Keratinocyte (primary cell): ENCODE data around the gene PAGR1.

Source experiments
- CTCF ChIP-seq, 3 experiments: IDR thresholded peaks in 1 of 3; conservative IDR thresholded peaks in 1 of 3; optimal IDR thresholded peaks in 1 of 3; 2 replicates in 2 of 3; 3 replicates in 1 of 3; pipeline versions ENCODE3 to v1.5.1; 2011; ENCODE audit warnings: low read length in 3 of 3, mild to moderate bottlenecking in 3 of 3, moderate library complexity in 2 of 3, control low read depth in 1 of 3, inconsistent platforms in 1 of 3; ENCODE audit not compliant: insufficient read depth in 2 of 3; ENCODE audit errors: extremely low read depth in 1 of 3
- EZH2 ChIP-seq: IDR thresholded peaks from one replicate; pipeline ENCODE4 v1.6.1; 2012; ENCODE audit warnings: inconsistent platforms, mild to moderate bottlenecking, low read length, moderate library complexity

GRCh38 chr16:29806099-29806579, 9.8 kb upstream of the PAGR1 start, which contains the start of gene MAZ:
- no peak for TF ChIP-seq CTCF (optimal IDR thresholded peaks at IDR 0.05 in 1 of 3, IDR thresholded peaks at IDR 0.05 in 1 of 3, conservative IDR thresholded peaks at IDR 0.05 in 1 of 3; ENCODE audit: extremely low read depth in 1 of 3, insufficient read depth in 2 of 3, low read length in 3 of 3)
- no peak for TF ChIP-seq EZH2
